G401 (cell line): ENCODE results near the gene TBL2. TPM values are rescaled to one million over a fixed set of nuclear protein-coding genes. Genes with fewer than 3 reads are reported as not detected.
"Not testable (repeated sequence)": the region's sequence is repeated elsewhere in the genome, so short reads cannot be mapped to it uniquely, and the experiment has no call there.

Experiments used
- DNase-seq: peaks from one replicate; pipeline ENCODE4 v3.0.0-alpha.2; 2015; ENCODE audit warnings: low spot score
- in situ Hi-C: cut with HindIII; loops from 2 replicates; pipeline ENCODE4 v1.10.0; 2016; ENCODE audit warnings: low sequenced_read_pairs, mixed read lengths
- total RNA-seq: library from RNA; depleted of rRNA; stranded (reverse); fragments of >200 nt; shearing (Covaris generic); gene quantifications from 2 replicates; pipeline ENCODE4 v1.2.3, GENCODE V29; 2014

Gene TBL2
- total RNA-seq, 1 experiment from 2014 or later: 108 TPM

DNA sequence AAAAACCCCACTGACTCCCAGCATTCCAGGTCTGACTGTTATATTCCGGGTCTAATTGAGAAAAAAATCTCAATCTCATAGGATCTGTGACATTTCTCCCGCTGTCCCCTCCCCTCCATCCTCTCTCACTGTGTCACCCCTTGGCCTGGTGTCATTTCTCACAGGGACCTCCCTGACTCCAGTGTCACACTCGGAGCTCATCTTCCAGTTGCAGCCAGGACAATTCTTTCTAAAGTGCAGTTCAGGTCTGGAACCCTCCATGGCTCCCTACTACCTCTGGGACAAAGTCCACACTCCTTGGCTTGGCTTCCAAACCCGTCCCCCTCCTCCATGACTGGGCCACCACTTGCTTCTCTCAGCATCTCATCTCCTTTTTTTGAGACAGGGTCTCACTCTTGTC is 31.7 kb upstream of the TBL2 start:
- DNase-seq: no peak
- in situ Hi-C loops: no loop called here

DNA sequence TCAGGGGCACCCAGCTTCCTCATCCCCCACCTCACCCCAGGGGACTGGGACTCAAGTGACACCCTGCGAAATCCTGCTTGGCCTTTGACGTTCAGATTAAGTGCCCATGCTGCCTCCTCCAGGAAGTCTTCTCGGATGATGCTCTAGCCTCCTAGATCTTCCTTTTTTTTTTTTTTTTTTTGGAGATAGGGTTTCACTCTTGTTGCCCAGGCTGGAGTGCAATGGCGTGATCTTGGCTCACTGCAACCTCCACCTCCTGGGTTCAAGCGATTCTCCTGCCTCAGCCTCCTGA is 29.3 kb upstream of the TBL2 start:
- DNase-seq, in situ Hi-C loops: not testable (repeated sequence)

DNA sequence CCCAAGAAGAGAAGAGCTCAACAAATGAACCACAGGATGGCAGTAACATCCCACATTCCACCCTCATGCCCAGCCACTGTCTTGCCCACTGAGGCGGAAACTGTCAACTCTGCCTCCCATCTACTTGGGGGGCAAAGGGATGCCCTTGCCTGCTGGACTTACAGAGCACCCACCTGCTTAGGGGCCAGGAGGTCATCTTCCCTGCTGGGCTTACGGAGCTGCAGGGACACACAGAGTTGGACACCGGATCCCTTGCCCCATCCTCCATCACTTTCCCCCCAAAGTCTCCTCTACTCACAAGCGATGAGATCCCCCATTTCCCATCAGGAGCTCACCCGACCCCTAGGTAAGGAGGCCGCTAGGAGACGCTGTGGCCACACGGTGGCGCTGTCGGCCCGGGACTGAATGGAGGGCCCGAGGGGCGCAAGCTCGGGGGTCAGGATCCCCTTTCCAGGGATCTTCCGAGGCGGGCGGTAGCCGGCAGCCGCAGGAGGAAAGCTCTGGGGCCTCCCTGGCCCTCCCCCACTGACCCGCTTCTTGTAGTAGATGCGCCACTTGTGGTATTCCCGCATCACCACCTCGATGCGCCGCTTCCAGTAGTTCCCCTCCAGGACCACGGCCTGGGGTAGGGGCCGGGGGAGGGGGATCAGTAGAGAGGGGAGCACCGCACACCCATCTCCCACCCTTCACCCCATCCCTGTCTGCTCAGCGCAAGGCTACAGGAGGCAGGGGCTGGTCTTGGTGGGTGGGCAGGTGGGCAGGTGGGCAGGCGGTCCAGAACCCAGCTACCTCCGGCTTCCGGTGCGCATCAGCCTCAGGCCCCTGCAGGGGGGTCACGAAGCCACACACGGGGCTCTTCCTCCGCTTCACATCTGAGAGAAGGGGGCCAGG is 28.7 kb upstream of the TBL2 start:
- in situ Hi-C loops: no loop called here
- DNase-seq: peak; percentile 48

DNA sequence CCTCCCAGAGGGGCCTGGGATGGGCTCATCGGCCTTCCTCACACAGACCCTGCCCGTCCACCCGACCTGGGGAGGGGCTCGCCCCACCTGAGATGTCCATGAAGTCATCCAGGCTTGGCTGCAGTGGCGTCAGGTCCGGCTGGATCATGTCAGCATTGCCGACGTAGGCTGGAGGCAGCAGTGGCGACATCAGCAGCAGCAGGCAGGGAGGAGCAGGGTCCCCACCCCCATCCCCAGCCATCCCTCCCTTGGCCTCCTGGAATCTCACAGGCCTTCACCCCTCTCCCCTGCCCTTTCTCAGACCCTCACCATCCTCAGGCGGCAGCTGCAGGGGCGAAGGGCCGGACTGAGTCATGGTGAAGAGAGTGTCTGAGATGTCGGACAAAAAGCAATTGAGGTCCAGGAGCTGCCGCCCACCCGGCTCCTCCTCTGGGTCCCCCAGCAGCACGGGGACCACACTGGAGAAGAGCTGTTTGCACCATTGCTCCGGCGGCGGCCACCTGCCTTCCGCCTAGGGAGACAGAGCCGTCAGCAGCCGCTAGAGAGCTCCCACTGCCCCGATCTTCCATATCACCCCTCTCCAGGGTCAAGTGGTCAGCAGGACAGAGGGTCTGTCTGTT is 27.3 kb upstream of the TBL2 start:
- in situ Hi-C loops: no loop called here
- DNase-seq: no peak

DNA sequence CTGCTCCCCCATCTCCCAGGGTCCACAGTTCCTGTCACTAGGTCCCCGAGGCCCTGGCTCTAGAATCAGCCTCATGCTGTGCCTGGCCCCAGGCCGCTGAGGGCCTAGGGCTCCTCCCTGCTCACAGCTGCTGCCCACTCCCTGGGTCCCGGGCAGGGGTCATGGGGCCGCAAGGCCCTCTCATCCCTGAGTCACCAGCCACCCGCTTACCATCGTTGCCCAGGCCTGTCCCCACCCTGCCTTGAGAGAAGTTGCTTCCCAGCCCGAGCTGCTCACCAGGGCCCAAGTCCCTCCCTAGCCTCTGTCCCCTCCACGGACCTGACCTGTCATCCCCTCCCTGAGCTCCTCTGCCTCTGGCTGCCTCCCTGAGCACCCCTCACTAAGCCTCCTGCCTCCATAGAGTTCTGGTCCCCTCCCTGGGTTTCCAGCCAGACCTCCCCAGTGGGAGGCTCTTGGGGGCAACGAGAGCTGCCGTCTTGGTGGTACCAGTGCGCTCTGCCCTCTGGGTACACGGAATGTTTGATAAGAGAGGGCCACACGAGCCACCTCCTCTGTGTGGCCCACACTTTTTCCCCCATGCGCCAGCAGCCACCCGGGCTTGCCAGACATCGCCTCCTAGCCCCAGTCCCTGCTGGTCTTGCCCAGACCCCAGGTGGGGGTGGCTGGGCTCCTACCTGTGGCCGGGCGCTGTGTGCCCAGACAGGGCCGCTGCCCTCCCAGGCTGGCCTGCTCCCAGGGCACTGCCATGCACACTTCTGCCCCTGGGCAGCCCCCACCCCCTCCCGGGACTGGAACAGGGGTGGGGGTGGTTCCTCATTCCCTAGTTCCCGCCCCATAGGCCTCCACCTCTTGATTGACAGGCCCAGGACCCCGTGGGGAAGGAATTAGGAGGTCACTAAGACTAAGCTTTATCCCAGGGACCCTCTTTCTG is 24.6 kb upstream of the TBL2 start:
- in situ Hi-C loops: no loop called here
- no peak for DNase-seq

DNA sequence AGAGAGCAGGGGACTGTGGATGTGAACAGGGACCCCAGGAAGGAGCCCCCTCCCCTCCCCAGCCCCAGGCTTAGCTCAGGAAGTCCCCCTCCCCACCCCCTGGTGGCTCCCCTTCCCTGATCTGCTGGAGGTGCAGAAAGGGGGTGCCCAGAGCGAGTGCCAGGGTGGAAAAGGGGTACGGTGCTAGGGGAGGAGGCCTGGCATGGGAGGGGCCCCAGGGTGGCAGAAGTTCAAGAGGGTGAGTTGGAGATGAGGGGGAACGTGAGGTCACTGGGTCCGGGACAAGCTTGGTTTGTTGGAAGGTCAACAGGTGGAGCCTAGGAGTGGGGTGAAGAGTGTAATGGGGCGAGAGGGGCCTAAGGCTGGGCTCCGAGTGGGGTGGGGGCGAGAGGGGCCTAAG is 21.5 kb upstream of the TBL2 start:
- DNase-seq: no peak
- in situ Hi-C loops: no loop called here

DNA sequence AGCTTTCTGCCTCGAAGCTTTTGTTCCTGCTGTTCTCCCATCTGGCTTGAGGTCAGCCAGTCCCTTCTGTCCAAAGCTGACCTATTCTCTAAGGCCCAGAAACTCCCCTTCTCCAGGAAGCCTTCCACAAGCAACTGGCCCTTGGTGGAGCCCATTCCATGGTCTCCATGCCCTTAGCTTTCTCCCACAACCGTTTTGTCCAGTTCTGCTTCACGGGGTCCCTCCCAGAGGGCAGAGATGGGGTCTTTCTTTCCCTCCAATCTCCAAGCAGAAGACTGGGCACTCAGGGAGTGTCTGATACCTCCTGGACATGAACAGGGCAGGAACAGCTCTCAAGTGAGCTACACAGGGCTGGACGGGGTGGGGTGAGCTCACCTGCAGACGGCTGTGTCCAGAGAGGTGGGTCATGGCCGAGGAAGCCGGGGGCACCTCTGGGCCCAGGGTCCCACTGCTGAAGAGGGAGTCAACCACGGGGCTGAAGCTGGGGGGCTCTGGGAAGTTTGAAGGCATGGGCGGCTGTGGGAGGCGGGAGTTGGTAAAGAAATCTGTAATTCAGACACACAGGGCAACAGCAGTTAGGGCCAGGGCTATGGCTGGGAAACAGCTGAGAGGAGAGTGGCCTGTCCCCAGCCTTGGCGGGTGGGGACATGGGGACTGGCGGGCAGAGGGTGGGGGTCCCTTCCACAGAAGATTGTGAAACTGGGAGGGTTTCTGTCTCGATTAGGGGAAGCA is 20.9 kb upstream of the TBL2 start:
- DNase-seq: no peak
- in situ Hi-C loops: no loop called here

DNA sequence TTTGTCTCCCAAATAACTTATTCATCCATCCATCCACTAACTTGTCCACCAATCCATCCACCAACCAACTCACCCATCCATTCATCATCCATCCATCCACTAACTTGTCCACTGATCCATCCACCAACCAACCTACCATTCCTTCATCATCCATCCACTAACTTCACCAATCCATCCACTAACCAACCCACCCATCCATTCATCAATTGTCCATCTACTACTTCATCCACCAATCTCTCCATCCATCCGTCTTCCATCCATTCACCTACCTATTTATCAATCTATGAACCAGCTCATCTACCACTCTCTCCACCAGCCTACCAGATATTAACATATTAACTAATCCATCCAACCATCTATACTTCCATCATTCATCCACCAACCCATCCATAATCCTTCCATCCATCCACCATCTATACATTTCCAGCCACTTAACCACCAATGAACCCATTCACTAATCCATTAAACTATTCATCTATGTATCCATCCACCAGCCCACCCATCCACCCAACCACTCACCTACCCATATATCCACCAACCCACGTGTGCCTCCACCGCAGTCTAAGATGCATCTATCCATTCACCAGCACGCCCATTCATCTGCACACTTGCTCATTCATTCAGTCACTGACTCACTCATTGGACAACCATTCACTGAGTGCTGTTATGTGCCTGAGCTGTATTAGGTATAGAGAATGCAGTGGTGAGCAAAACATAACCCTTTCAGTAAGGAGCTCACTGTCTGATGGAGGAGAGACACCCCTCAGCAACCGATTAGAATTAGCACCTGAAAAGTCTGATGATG is 19.8 kb upstream of the TBL2 start:
- in situ Hi-C loops: no loop called here
- DNase-seq: no peak

DNA sequence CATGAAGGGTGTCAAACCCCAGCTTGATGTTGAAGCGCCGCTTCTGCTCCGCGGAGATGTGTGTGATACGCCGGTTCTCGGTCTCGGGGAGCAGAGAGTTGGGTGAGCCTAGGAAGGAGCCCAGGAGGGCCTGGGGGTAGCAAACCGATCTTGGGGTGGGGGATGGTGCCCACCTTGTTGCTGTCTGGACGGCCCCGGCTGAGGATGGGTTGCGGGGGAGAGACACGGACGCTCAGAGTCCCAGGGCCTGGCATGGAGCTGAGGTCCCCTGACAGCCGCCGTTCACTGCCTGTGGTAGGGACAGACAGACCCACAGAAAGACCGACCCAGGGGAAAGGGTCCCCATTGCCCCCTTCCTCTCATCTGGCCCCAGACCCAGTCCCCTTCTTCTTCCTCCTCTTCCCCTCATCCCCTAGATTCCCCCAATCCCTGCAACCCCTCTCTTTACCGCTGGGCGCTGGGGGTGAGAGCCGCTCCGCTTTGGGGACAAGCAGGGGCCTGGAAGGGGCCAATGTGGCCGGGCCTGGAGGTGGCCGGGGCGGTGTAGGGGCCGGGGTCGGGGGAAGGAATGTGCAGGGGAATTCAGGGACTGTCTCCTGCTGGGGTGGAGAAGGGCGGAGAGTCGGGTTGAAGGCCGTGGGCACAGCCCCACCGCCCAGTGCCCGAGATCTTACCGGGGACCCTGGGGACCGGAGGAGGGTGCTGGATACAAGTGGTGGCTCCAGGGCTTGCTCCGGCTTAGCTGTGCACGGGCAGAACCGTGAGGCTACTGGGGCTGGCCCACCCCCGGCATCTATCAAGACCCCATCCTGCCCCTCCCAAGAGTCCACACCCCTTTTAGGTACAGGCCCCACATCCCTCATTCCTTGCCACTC is 18.0 kb upstream of the TBL2 start:
- in situ Hi-C loops: no loop called here
- no peak for DNase-seq

DNA sequence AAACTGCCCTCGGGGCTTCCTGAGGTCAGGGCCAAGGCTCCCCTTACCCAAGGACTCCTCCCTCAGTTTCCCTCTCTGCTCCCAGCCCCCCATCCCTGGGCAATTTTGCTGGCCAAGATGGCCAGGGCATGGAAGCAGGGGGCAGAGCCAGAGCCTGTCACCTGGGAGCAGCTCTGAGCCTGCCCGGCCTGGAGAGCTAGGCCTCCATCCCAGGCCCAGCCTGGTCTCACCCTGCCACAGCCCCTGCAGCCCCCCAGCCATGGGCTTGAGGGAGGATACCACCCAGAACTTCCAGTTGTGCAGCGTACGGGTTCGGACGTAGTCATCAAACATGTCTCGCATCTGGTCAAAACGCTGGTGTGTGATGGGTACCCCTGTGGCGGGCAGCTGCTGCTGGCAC is 17.0 kb upstream of the TBL2 start:
- no peak for DNase-seq
- in situ Hi-C loops: no loop called here

DNA sequence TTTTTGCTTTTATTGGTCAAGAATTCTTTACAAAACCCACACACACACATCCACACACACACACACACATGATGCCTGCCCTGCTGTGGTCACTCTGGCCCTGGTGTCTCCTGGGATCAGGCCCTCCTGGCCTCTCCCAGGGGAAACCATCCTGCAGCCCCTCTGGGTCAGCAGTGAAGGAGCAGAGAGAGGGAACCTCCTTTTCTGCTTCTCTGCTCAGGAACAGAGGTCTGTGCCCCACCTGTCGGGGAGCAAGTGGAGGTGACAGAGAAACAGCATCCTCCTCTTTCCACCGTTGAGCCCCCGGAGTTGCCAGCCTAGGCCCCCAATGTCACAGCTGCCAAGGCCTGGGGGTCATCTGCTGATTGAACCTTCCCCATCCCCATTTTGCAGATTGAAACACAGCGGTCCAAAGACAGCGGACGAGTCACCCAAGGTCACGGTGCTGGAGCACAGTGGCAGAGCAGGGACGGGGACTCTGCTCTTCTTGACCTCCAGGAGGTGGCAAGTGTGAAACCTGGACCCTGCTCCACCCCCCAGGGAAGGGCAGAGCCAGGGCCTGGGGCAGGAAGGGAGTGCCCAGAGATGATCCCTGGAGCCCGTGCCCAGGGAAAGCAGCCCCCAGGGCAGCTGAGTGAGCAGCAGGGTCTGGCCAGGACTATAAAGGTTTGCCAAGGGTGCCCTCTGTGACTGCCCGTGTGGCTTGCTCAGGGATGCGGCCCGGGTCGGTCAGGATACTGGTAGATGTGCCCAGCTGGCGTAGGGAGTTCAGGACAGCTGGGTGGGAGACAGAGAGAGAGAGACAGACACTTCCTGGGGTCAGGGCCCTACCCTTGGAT is 15.0 kb upstream of the TBL2 start:
- in situ Hi-C loops: no loop called here
- DNase-seq: no peak

DNA sequence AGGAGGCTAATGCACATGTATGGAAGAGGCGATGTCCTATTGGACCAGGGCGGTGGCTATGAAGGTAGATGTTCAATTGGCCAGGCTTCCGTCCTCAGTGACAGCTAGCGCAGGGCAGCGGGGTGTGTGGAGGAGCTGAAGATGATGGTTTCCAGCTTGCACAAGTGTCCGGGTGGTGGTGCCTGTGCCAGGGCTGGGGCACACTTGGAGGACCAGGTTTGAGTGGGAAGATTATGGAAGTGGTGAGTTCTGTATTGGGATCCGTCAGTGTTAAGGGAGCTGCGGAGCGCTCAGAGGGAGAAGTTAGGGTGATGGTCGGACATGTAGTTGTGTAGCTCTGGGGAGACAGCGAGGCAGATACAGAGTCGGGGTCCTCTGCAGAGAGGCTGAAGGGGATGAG is 8.5 kb upstream of the TBL2 start:
- no peak for DNase-seq
- in situ Hi-C loops: no loop called here

DNA sequence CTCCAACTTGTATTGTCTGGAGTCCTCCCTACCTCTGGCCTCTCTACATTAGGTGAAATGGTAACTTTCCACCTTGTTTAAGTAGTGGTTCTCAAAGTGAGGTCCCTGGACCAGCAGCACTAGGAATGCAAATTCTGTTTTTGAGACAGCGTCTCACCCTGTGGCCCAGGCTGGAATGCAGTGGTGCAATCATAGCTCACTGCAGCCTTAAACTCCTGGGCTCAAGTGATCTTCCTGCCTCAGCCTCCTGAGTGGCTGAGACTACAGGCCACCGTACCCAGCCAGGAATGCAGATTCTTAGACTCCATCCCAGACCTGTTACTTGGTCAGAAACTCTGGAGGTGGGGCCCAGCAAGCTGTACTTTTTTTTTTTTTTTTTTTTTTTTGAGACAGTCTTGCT is 6.8 kb upstream of the TBL2 start:
- no peak for DNase-seq
- in situ Hi-C loops: no loop called here

DNA sequence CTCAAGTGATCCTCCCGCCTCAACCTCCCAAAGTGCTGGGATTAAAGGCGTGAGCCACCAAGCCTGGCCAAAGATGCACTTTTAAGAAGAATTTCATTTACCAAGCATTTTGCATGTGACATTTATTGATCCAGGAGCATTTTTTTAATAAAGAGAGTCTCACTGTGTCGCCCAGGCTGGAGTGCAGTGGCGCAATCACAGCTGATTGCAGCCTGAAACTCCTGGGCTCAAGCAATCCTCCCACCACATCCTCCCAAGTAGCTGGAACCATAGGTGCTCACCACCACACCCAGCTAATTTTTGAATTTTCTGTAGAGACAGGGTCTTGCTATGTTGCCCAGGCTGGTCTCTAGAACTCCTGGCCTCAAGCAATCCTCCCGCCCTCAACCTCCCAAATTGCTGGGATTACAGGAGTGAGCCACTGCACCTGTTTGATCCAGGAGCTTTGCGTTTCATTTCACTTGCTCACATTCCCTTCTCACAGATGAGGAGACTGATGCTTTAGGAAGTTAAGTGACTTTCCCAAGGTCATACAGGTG is 4.4 kb upstream of the TBL2 start:
- no peak for DNase-seq
- in situ Hi-C loops: no loop called here

DNA sequence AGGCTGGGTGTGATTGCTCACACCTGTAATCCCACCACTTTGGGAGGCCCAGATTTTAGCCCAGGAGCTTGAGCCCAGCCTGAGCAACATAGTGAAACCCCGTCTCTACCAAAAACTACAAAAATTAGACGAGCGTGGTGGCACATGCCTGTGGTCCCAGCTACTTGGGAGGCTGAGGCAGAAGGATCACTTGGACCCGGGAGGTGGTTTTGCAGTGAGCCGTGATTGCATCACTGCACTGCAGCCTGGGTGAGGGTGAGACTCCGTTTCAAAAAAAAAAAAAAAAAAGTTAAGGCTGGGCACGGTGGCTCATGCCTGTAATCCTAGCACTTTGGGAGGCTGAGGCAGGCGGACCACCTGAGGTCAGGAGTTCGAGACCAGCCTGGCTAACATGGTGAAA is 2.6 kb upstream of the TBL2 start:
- DNase-seq, in situ Hi-C loops: not testable (repeated sequence)

DNA sequence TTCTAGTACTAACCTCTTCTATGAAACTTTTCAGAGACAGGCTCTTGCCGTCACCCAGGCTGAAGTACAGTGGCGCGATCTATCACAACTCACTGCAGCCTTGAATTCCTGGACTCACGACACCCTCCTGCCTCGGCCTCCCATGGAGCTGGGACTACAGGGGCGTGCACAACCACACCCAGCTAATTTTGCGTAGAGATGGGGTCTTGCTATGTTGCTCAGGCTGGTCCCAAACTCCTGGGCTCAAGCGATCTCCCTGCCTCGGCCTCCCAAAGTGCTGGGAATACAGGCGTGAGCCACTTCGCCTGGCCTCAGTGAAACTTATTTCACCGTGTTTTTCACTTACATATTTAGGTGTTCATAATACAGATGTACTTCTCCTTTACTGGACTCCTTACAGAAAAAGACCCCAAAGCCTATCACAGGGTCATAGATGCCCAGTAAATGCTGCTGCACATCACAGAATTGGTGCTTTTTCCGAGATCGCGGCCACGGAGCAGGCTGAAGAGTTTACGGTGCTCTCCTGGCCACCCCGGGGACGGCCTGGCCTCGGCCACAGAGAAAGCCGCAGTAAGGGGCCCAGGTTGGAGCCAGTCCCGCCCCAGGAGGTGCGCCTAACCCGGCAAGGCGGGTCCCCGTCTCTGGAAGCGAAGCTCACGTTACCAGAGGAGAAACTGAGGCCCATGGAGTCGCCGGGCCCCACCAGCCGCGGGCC is 595 bp downstream of the TBL2 start:
- DNase-seq: no peak
- in situ Hi-C loops: no loop called here
